Keratinocyte (primary cell): ENCODE results near the gene CA11. TPM values are rescaled to one million over a fixed set of nuclear protein-coding genes. Genes with fewer than 3 reads are reported as not detected.
A peak's percentile ranks its signal among the peaks of the same experiment; 100 is the strongest.

ENCODE experiments used
- DNase-seq: peaks from one replicate; pipeline ENCODE4 v3.0.0-alpha.2; 2011; ENCODE audit warnings: low read depth, missing footprints, low spot score
- FAIRE-seq: peaks from 2 replicates; lab custom pipeline; 2011; peaks lifted over from hg19 to GRCh38; lab: Jason Lieb, UNC
- H2AFZ ChIP-seq: 2 replicates; pipeline ENCODE4 v1.6.0; 2012; ENCODE audit warnings: low read length, control low read depth, inconsistent platforms; ENCODE audit not compliant: control insufficient read depth
- H3K27ac ChIP-seq: 2 replicates; pipeline ENCODE4 v1.5.1; 2011; ENCODE audit warnings: low read length; ENCODE audit not compliant: control insufficient read depth, insufficient read depth
- H3K27me3 ChIP-seq: 3 replicates; pipeline ENCODE4 v1.6.0; 2011; ENCODE audit warnings: low read length; ENCODE audit not compliant: control insufficient read depth, insufficient read depth; ENCODE audit errors: extremely low read depth
- H3K36me3 ChIP-seq, 2 experiments: 2 replicates in 1 of 2; 3 replicates in 1 of 2; pipeline ENCODE4 v1.5.1; 2011; ENCODE audit warnings: low read length in 2 of 2, mild to moderate bottlenecking in 1 of 2; ENCODE audit not compliant: control insufficient read depth in 2 of 2, insufficient read depth in 2 of 2; ENCODE audit errors: extremely low read depth in 1 of 2
- H3K4me1 ChIP-seq: 3 replicates; pipeline ENCODE4 v1.5.1; 2011; ENCODE audit warnings: low read length; ENCODE audit not compliant: control insufficient read depth, insufficient read depth; ENCODE audit errors: extremely low read depth
- H3K4me2 ChIP-seq: 3 replicates; pipeline ENCODE4 v1.6.0; 2011; ENCODE audit warnings: low read depth, low read length; ENCODE audit not compliant: control insufficient read depth, insufficient read depth; ENCODE audit errors: extremely low read depth
- H3K4me3 ChIP-seq, 3 experiments: fragments of 200-600 bp in 1 of 3; sonication (generic) in 1 of 3; 2 replicates in 2 of 3; 3 replicates in 1 of 3; pipeline ENCODE4 v1.5.1; 2011 to 2016; ENCODE audit warnings: low read length in 3 of 3, mild to moderate bottlenecking in 3 of 3, control low read depth in 2 of 3, inconsistent platforms in 1 of 3, low read depth in 1 of 3, mixed read lengths in 1 of 3, mixed run types in 1 of 3, moderate library complexity in 1 of 3; ENCODE audit not compliant: control insufficient read depth in 2 of 3, insufficient read depth in 2 of 3; ENCODE audit errors: extremely low read depth in 1 of 3
- H3K79me2 ChIP-seq: 2 replicates; pipeline ENCODE4 v1.6.0; 2012; ENCODE audit warnings: low read length; ENCODE audit not compliant: control insufficient read depth, insufficient read depth
- H3K9ac ChIP-seq: 3 replicates; pipeline ENCODE4 v1.6.0; 2011; ENCODE audit warnings: low read length; ENCODE audit not compliant: control insufficient read depth, insufficient read depth; ENCODE audit errors: extremely low read depth
- H3K9me1 ChIP-seq: 3 replicates; pipeline ENCODE4 v1.6.0; 2011; ENCODE audit warnings: low read length; ENCODE audit not compliant: control insufficient read depth, insufficient read depth; ENCODE audit errors: extremely low read depth
- H3K9me3 ChIP-seq: 2 replicates; pipeline ENCODE4 v1.5.1; 2012; ENCODE audit warnings: low read depth, low read length; ENCODE audit not compliant: control insufficient read depth
- H4K20me1 ChIP-seq: 3 replicates; pipeline ENCODE4 v1.6.0; 2011; ENCODE audit warnings: low read length; ENCODE audit not compliant: control insufficient read depth, insufficient read depth; ENCODE audit errors: extremely low read depth
- CTCF ChIP-seq, 3 experiments: IDR thresholded peaks in 1 of 3; conservative IDR thresholded peaks in 1 of 3; optimal IDR thresholded peaks in 1 of 3; 2 replicates in 2 of 3; 3 replicates in 1 of 3; pipeline versions ENCODE3 to v1.5.1; 2011; ENCODE audit warnings: low read length in 3 of 3, mild to moderate bottlenecking in 3 of 3, moderate library complexity in 2 of 3, control low read depth in 1 of 3, inconsistent platforms in 1 of 3; ENCODE audit not compliant: insufficient read depth in 2 of 3; ENCODE audit errors: extremely low read depth in 1 of 3
- EZH2 ChIP-seq: IDR thresholded peaks from one replicate; pipeline ENCODE4 v1.6.1; 2012; ENCODE audit warnings: inconsistent platforms, mild to moderate bottlenecking, low read length, moderate library complexity
- dilution Hi-C: fragments of 300-500 bp; cut with MboI; formaldehyde crosslinking; loops from one replicate; pipeline ENCODE4 v1.7.0; 2020; ENCODE audit warnings: low sequenced_read_pairs; ENCODE audit not compliant: extremely low pct_ligation_motif_present
- polyA plus RNA-seq, 5 experiments: library from polyadenylated mRNA; depleted of rRNA in 3 of 5; stranded (reverse) in 3 of 5; stranded (forward) in 1 of 5; unstranded in 1 of 5; fragments of >200 nt; gene quantifications; 1 replicate in 1 of 5; 2 replicates in 3 of 5; 3 replicates in 1 of 5; pipeline versions ENCODE4 v1.2.1 to v1.2.3, GENCODE V29; 2011 to 2012; ENCODE audit warnings: missing spikeins in 2 of 5, low read depth in 1 of 5, low replicate concordance in 1 of 5

CA11 gene
- polyA plus RNA-seq, 1 donor (not counting 4 experiments of a cell fraction or from before 2014, with no cell fraction given) = 1.6 TPM

- H3K27ac ChIP-seq = no peak overlapping the region
- DNase-seq (no peak), FAIRE-seq (peak; percentile 88)
- H3K9me1 ChIP-seq = no peaks in the 10 kb centered on the region
- peak overlapping the region; percentile 8 for H3K4me2 ChIP-seq
- H3K9ac ChIP-seq = no peak overlapping the region
- H2AFZ ChIP-seq = no peak overlapping the region
- H3K36me3 ChIP-seq = no peaks in the 10 kb centered on the region
- H4K20me1 ChIP-seq = no peaks in the 10 kb centered on the region
- H3K4me3 ChIP-seq = no peak overlapping the region
- no peak for TF ChIP-seq EZH2
- TF ChIP-seq CTCF (optimal IDR thresholded peaks at IDR 0.05 in 1 of 3, IDR thresholded peaks at IDR 0.05 in 1 of 3, conservative IDR thresholded peaks at IDR 0.05 in 1 of 3; ENCODE audit: extremely low read depth in 1 of 3, insufficient read depth in 2 of 3, low read length in 3 of 3) = no peak
- peaks cover 4% of the 10 kb centered on the region for H3K4me1 ChIP-seq
- H3K27me3 ChIP-seq = no peaks in the 10 kb centered on the region
- no peaks in the 10 kb centered on the region for H3K79me2 ChIP-seq
- dilution Hi-C loops = no loop called here
- H3K9me3 ChIP-seq = no peaks in the 10 kb centered on the region
These were observed 11.0 kb upstream of the CA11 start for GRCh38 chr19:48656840-48657474.

GRCh38 chr19:48654299-48655059 is 8.5 kb upstream of the CA11 start:
- Histone ChIP-seq H3K9me1 (no peaks in the 10 kb centered on the region), H3K4me1 (peaks cover 7% of the 10 kb centered on the region), H2AFZ (no peak overlapping the region), H4K20me1 (no peaks in the 10 kb centered on the region), H3K79me2 (no peaks in the 10 kb centered on the region), H3K4me3 (no peak overlapping the region), H3K4me2 (no peak overlapping the region), H3K9me3 (no peaks in the 10 kb centered on the region), H3K27me3 (no peaks in the 10 kb centered on the region), H3K27ac (no peak overlapping the region), H3K9ac (no peak overlapping the region), H3K36me3 (no peaks in the 10 kb centered on the region)
- DNase-seq (no peak), FAIRE-seq (no peak)
- TF ChIP-seq EZH2 = no peak
- TF ChIP-seq CTCF (optimal IDR thresholded peaks at IDR 0.05 in 1 of 3, IDR thresholded peaks at IDR 0.05 in 1 of 3, conservative IDR thresholded peaks at IDR 0.05 in 1 of 3; ENCODE audit: extremely low read depth in 1 of 3, insufficient read depth in 2 of 3, low read length in 3 of 3) = no peak
- dilution Hi-C loops = no loop called here
